ENCODE measurements around the gene ZNF282. TPM values are rescaled to one million over a fixed set of nuclear protein-coding genes. Genes with fewer than 3 reads are reported as not detected.
"Not testable (repeated sequence)": the region's sequence is repeated elsewhere in the genome, so short reads cannot be mapped to it uniquely, and the experiment has no call there.

The ZNF282 gene
- total RNA-seq, 1 experiment from 2014 or later, result 44.0 TPM

- BruUV-seq (replicated peaks), result no TSS peak
- POLR2A ChIA-PET, result no interaction called here
Measured at GRCh38 chr7:149245744-149246143, 50.4 kb downstream of the ZNF282 start.

GRCh38 chr7:149248777-149249176 is 53.4 kb downstream of the ZNF282 start:
- no peak for DNase-seq
- POLR2A ChIA-PET, result no interaction called here
- Mint-ChIP-seq H3K9me3 (ENCODE audit: unreplicated experiment) (no peaks in the 10 kb centered on the region), H3K27ac (ENCODE audit: unreplicated experiment) (no peak overlapping the region), H3K4me1 (ENCODE audit: low read depth, unreplicated experiment) (no peaks in the 10 kb centered on the region), H3K27me3 (ENCODE audit: insufficient read depth, unreplicated experiment) (no peaks in the 10 kb centered on the region), H3K36me3 (ENCODE audit: insufficient read depth, unreplicated experiment) (peaks cover 10% of the 10 kb centered on the region), H3K4me3 (ENCODE audit: unreplicated experiment) (no peak overlapping the region)
- CTCF ChIA-PET, result no interaction called here
- no peaks in the 10 kb centered on the region for H3K4me1 ChIP-seq
- intact Hi-C loops (cut with micrococcal nuclease; ENCODE audit: unreplicated experiment), result no loop called here
- TF ChIP-seq CTCF (IDR thresholded peaks at IDR 0.05; ENCODE audit: insufficient read depth in 1 of 2, low read depth in 1 of 2, low read length in 1 of 2, severe bottlenecking in 1 of 2, unreplicated experiment in 1 of 2), result no peak
- peaks cover 2% of the 10 kb centered on the region for H3K36me3 ChIP-seq (ENCODE audit: control insufficient read depth, insufficient read depth, low read length)
- no peaks in the 10 kb centered on the region for H3K27me3 ChIP-seq (replicated peaks; ENCODE audit: control insufficient read depth, insufficient read depth, low read length)
- no peak overlapping the region for H3K4me3 ChIP-seq (ENCODE audit: low read depth, low read length)
- H3K9me3 ChIP-seq, result no peaks in the 10 kb centered on the region
- BruUV-seq (replicated peaks), result no TSS peak

More at GRCh38 chr7:149245744-149246143, 50.4 kb downstream of the ZNF282 start:
- Histone ChIP-seq H3K4me1 (peaks cover 2% of the 10 kb centered on the region), H3K36me3 (ENCODE audit: control insufficient read depth, insufficient read depth, low read length) (peaks cover 2% of the 10 kb centered on the region), H3K9me3 (peaks cover 9% of the 10 kb centered on the region; the same call in 1 of the 2 replicates), H3K27me3 (replicated peaks; ENCODE audit: control insufficient read depth, insufficient read depth, low read length) (no peaks in the 10 kb centered on the region), H3K4me3 (ENCODE audit: low read depth, low read length) (no peak overlapping the region)
- Mint-ChIP-seq H3K27me3 (ENCODE audit: insufficient read depth, unreplicated experiment) (no peaks in the 10 kb centered on the region), H3K27ac (ENCODE audit: unreplicated experiment) (no peak overlapping the region), H3K4me3 (ENCODE audit: unreplicated experiment) (no peak overlapping the region), H3K36me3 (ENCODE audit: insufficient read depth, unreplicated experiment) (peaks cover 18% of the 10 kb centered on the region), H3K9me3 (ENCODE audit: unreplicated experiment) (peaks cover 10% of the 10 kb centered on the region), H3K4me1 (ENCODE audit: low read depth, unreplicated experiment) (peaks cover 2% of the 10 kb centered on the region)
- no peak for DNase-seq
- intact Hi-C loops (cut with micrococcal nuclease; ENCODE audit: unreplicated experiment), result no loop called here
- no peak for TF ChIP-seq CTCF (IDR thresholded peaks at IDR 0.05; ENCODE audit: insufficient read depth in 1 of 2, low read depth in 1 of 2, low read length in 1 of 2, severe bottlenecking in 1 of 2, unreplicated experiment in 1 of 2)
- CTCF ChIA-PET, result no interaction called here

GRCh38 chr7:149250151-149250550 is 54.8 kb downstream of the ZNF282 start:
- H3K27ac Mint-ChIP-seq (ENCODE audit: unreplicated experiment); H3K36me3 Mint-ChIP-seq (ENCODE audit: insufficient read depth, unreplicated experiment); H3K4me3 Mint-ChIP-seq (ENCODE audit: unreplicated experiment); H3K27me3 ChIP-seq (replicated peaks; ENCODE audit: control insufficient read depth, insufficient read depth, low read length); H3K36me3 ChIP-seq (ENCODE audit: control insufficient read depth, insufficient read depth, low read length); H3K27me3 Mint-ChIP-seq (ENCODE audit: insufficient read depth, unreplicated experiment); BruUV-seq (replicated peaks); H3K9me3 ChIP-seq; H3K9me3 Mint-ChIP-seq (ENCODE audit: unreplicated experiment); H3K4me1 Mint-ChIP-seq (ENCODE audit: low read depth, unreplicated experiment); DNase-seq; POLR2A ChIA-PET; intact Hi-C loops (cut with micrococcal nuclease; ENCODE audit: unreplicated experiment); H3K4me3 ChIP-seq (ENCODE audit: low read depth, low read length); H3K4me1 ChIP-seq: not testable (repeated sequence)
- CTCF ChIA-PET, result interaction anchor here (0.6 kb wide), 1 partner anchor 103 kb away, joined by 4 read pairs; no protein-coding TSS in a partner anchor

GRCh38 chr7:149251518-149251917 is 56.2 kb downstream of the ZNF282 start:
- H3K9me3 ChIP-seq; H3K4me1 Mint-ChIP-seq (ENCODE audit: low read depth, unreplicated experiment); H3K36me3 ChIP-seq (ENCODE audit: control insufficient read depth, insufficient read depth, low read length); H3K4me1 ChIP-seq; H3K27me3 ChIP-seq (replicated peaks; ENCODE audit: control insufficient read depth, insufficient read depth, low read length); CTCF ChIA-PET; DNase-seq; intact Hi-C loops (cut with micrococcal nuclease; ENCODE audit: unreplicated experiment); H3K27ac Mint-ChIP-seq (ENCODE audit: unreplicated experiment); H3K27me3 Mint-ChIP-seq (ENCODE audit: insufficient read depth, unreplicated experiment); H3K4me3 ChIP-seq (ENCODE audit: low read depth, low read length); H3K9me3 Mint-ChIP-seq (ENCODE audit: unreplicated experiment); H3K36me3 Mint-ChIP-seq (ENCODE audit: insufficient read depth, unreplicated experiment); POLR2A ChIA-PET; H3K4me3 Mint-ChIP-seq (ENCODE audit: unreplicated experiment); BruUV-seq (replicated peaks): not testable (repeated sequence)

Measured in Caco-2 (cell line).